ENCODE measurements around the gene RNF150. TPM values are rescaled to one million over a fixed set of nuclear protein-coding genes. Genes with fewer than 3 reads are reported as not detected.

The RNF150 gene
- total RNA-seq, 4 donors from 2014 or later, result 1.6 to 21.2 (median 4.9) TPM

DNA sequence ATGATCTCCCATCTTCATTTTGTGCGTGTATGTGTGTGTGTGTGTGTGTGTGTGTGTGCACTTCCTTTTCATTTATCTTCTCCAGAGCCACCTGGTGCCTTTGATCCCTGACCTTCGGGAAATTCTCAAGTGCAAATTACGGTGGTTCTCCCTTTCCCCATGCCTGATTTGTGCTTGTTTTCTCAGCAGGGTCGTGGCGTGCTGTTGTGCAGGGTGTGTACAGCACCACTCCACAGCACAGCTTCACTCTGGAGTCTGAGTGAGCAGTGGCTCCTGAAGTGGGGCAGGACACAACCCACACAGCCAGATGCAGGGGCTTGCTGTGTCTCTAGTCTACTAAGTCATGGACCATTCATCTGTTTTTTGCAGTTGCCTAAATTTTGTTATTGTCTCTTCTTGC is 262.8 kb downstream of the RNF150 start:
- no peaks in the 10 kb centered on the region for H3K36me3 ChIP-seq
- in situ Hi-C loops (cut with MboI; ENCODE audit: low sequenced_read_pairs in 4 of 4), result loop anchor here in 1 of 4 donors (25.0 kb wide), 1 partner anchor 508 kb away; the partner anchor contains the start of gene SCOC

DNA sequence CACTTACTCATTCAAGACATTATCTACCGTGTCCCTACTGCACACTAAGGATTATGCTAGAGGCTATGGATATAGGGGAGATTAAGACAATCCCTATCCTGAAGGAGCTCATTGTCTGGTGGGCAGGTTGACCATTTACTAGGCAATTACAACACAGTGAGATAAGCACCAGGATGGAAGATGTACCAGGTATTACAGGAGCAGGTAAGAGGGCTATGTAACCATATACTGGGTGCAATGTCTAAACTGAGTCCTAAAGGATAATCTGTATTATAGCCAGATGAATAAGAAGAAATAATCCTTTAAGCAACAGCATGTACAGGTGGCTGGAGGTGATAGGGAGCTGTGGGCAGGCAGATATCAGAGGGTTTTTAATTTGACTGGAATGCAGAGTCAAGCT is 263.8 kb downstream of the RNF150 start:
- H3K4me3 ChIP-seq, result no peak overlapping the region
- no peak for ATAC-seq
- no peaks in the 10 kb centered on the region for H3K9me3 ChIP-seq
- in situ Hi-C loops (cut with MboI; ENCODE audit: low sequenced_read_pairs in 4 of 4), result loop anchor here in 2 of 4 donors (10.0 to 25.0 kb wide), 2 partner anchors 265 to 507 kb away; partner anchors contain the start of genes RNF150 (in 1 of the 2) and SCOC (in 1 of the 2)
- TF ChIP-seq POLR2A (IDR thresholded peaks at IDR 0.05), result no peak
- TF ChIP-seq, protein P1, sequence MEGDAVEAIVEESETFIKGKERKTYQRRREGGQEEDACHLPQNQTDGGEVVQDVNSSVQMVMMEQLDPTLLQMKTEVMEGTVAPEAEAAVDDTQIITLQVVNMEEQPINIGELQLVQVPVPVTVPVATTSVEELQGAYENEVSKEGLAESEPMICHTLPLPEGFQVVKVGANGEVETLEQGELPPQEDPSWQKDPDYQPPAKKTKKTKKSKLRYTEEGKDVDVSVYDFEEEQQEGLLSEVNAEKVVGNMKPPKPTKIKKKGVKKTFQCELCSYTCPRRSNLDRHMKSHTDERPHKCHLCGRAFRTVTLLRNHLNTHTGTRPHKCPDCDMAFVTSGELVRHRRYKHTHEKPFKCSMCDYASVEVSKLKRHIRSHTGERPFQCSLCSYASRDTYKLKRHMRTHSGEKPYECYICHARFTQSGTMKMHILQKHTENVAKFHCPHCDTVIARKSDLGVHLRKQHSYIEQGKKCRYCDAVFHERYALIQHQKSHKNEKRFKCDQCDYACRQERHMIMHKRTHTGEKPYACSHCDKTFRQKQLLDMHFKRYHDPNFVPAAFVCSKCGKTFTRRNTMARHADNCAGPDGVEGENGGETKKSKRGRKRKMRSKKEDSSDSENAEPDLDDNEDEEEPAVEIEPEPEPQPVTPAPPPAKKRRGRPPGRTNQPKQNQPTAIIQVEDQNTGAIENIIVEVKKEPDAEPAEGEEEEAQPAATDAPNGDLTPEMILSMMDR (IDR thresholded peaks at IDR 0.05 in 4 of 5, conservative IDR thresholded peaks at IDR 0.05 in 1 of 5), result no peak
- H3K4me1 ChIP-seq, result peaks cover 6 to 7% of the 10 kb centered on the region in 2 donors
- no peak overlapping the region for H3K27ac ChIP-seq
- no peaks in the 10 kb centered on the region for H3K27me3 ChIP-seq
- intact Hi-C loops (cut with DNase I; ENCODE audit: low total_unique reads), result no loop called here
- DNase-seq, result no peak
- H3K36me3 ChIP-seq, result no peaks in the 10 kb centered on the region

More for the DNA sequence above, 262.8 kb downstream of the RNF150 start:
- intact Hi-C loops (cut with DNase I; ENCODE audit: low total_unique reads), result no loop called here
- Histone ChIP-seq H3K27ac (no peak overlapping the region), H3K9me3 (no peaks in the 10 kb centered on the region), H3K27me3 (no peaks in the 10 kb centered on the region), H3K4me3 (no peak overlapping the region), H3K4me1 (peaks cover 6 to 7% of the 10 kb centered on the region in 2 donors)
- ATAC-seq (no peak), DNase-seq (no peak)
- TF ChIP-seq, protein P1 (IDR thresholded peaks at IDR 0.05 in 4 of 5, conservative IDR thresholded peaks at IDR 0.05 in 1 of 5), result no peak
- no peak for TF ChIP-seq POLR2A (IDR thresholded peaks at IDR 0.05)

DNA sequence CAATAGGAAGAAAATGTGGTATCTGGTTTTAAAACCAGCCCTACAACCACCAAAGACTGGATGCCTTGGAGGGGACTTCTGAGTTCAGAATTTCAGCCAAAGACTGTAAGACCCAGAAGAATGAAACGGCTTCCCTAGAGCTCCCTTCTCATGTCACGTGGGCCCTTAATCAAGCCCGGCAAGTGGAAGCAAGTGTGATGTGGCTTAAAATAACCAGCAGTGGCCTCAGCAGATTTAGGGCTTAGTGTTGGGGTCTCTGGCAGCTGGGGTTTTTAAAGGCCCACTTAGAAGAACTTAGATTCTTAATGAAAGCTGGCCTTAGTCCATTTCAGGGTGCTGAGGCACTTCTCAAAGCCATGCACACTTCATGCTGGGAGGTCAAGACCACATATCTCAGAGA is 265.9 kb downstream of the RNF150 start:
- Histone ChIP-seq H3K4me3 (no peak overlapping the region), H3K27me3 (no peaks in the 10 kb centered on the region), H3K36me3 (no peaks in the 10 kb centered on the region), H3K27ac (no peak overlapping the region), H3K4me1 (peaks cover 2 to 7% of the 10 kb centered on the region in 2 donors), H3K9me3 (no peaks in the 10 kb centered on the region)
- ATAC-seq, result no peak
- intact Hi-C loops (cut with DNase I; ENCODE audit: low total_unique reads), result no loop called here
- in situ Hi-C loops (cut with MboI; ENCODE audit: low sequenced_read_pairs in 4 of 4), result loop anchor here in 2 of 4 donors (10.0 to 25.0 kb wide), 2 partner anchors 267 to 505 kb away; partner anchors contain the start of genes RNF150 (in 1 of the 2) and SCOC (in 1 of the 2)
- TF ChIP-seq, protein P1 (IDR thresholded peaks at IDR 0.05 in 4 of 5, conservative IDR thresholded peaks at IDR 0.05 in 1 of 5), result no peak
- no peak for TF ChIP-seq POLR2A (IDR thresholded peaks at IDR 0.05)
- no peak for DNase-seq

DNA sequence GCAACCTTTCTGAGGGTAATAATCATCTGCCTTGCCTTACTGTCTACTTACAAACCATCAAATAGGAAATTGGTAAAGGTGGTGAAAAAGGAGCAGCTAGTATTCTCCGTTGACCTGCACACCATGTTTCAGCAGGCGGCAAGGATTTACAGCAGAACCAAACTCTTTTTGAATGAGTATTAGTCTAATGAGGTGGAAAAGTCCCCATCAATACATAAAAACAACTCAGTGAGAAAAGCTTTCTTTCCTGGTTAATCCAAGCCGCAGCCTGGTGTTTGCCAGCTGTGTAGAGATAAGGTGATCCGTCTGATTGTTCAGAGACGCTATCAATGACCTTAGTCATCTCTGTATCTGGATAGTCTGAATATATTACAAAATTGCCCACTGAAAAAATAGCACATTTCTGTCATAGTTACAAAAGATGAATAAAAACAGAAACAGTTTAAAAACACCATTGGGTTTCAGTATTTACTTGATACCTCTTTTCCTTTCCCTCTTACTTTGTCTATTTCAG is 266.7 kb downstream of the RNF150 start:
- TF ChIP-seq, protein P1 (IDR thresholded peaks at IDR 0.05 in 4 of 5, conservative IDR thresholded peaks at IDR 0.05 in 1 of 5), result no peak
- TF ChIP-seq POLR2A (IDR thresholded peaks at IDR 0.05), result no peak
- H3K27ac ChIP-seq, result no peak overlapping the region
- no peaks in the 10 kb centered on the region for H3K9me3 ChIP-seq
- H3K36me3 ChIP-seq, result no peaks in the 10 kb centered on the region
- ATAC-seq (no peak), DNase-seq (no peak)
- intact Hi-C loops (cut with DNase I; ENCODE audit: low total_unique reads) (no loop called here), in situ Hi-C loops (cut with MboI; ENCODE audit: low sequenced_read_pairs in 4 of 4) (loop anchor here in 2 of 4 donors (10.0 to 25.0 kb wide), 2 partner anchors 268 to 504 kb away; partner anchors contain the start of genes RNF150 (in 1 of the 2) and SCOC (in 1 of the 2))
- H3K4me3 ChIP-seq, result no peak overlapping the region
- peaks cover 0 to 1% of the 10 kb centered on the region in 2 donors for H3K4me1 ChIP-seq
- no peaks in the 10 kb centered on the region for H3K27me3 ChIP-seq
